Urinary bladder (tissue), 4 donors: ENCODE measurements around the gene VWA5B2. TPM values are rescaled to one million over a fixed set of nuclear protein-coding genes. Genes with fewer than 3 reads are reported as not detected.

ENCODE experiments used
- DNase-seq: peaks from one replicate; pipeline ENCODE4 v3.0.0-alpha.2; 2015; ENCODE audit errors: extremely low spot score
- H3K27ac ChIP-seq: one replicate; pipeline ENCODE4 v1.5.1; 2013; ENCODE audit warnings: low read depth, mild to moderate bottlenecking, moderate library complexity
- H3K36me3 ChIP-seq: one replicate; pipeline ENCODE4 v1.6.1; 2013; ENCODE audit warnings: mild to moderate bottlenecking, moderate library complexity; ENCODE audit not compliant: insufficient read depth
- H3K4me1 ChIP-seq: one replicate; pipeline ENCODE4 v1.6.1; 2013; ENCODE audit warnings: mild to moderate bottlenecking, moderate library complexity; ENCODE audit not compliant: insufficient read depth
- H3K4me3 ChIP-seq: one replicate; pipeline ENCODE4 v1.5.1; 2013; ENCODE audit warnings: low read depth, low read length
- WGBS: extraction: QIAGEN DNeasy Blood & Tissue Kit; methylation state at CpG from one replicate; pipeline ENCODE4 v1.1.7; 2013; 5-methylcytosine and 5-hydroxymethylcytosine counted together
- polyA plus RNA-seq: library from polyadenylated mRNA; stranded (reverse); fragments of 200-250 nt; gene quantifications from one replicate; pipeline ENCODE4 v1.2.3, GENCODE V29; 2013
- total RNA-seq: library from RNA; depleted of rRNA; stranded (reverse); fragments of >200 nt; gene quantifications from one replicate; pipeline ENCODE4 v1.2.3, GENCODE V29; 2014
- donor health status: healthy with polysubstance abuse.
- donor health status: healthy.

The VWA5B2 gene
- total and polyA plus RNA-seq, 2 donors: 0.05 to 0.33 TPM

DNA sequence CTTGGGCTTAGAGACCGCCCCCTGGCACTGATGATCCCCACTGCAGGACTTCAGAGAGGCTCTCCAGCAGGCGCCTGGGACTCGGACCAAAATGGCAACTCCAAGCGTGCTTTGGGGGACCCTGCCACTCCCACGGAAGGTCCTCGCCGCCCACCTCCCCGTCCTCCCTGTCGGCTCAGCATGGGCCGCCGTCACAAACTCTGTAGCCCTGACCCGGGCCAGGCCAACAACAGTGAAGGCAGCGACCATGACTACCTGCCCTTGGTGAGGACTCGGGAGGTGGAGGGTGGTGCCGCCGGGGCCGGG is 11.7 kb downstream of the VWA5B2 start:
- WGBS: 26% methylated on average over 17 of the region's 17 CpGs
- H3K27ac ChIP-seq: no peak overlapping the region
- no peak for DNase-seq

GRCh38 chr3:184241447-184242296 is 12.3 kb downstream of the VWA5B2 start:
- DNase-seq: no peak
- WGBS: 20% methylated on average over 46 of the region's 46 CpGs
- peaks cover 3% of the 10 kb centered on the region for H3K36me3 ChIP-seq
- H3K27ac ChIP-seq: no peak overlapping the region
- H3K4me3 ChIP-seq: no peak overlapping the region
- H3K4me1 ChIP-seq: no peaks in the 10 kb centered on the region

More for the DNA sequence above, 11.7 kb downstream of the VWA5B2 start:
- no peak overlapping the region for H3K4me3 ChIP-seq
- peaks cover 3% of the 10 kb centered on the region for H3K36me3 ChIP-seq
- no peaks in the 10 kb centered on the region for H3K4me1 ChIP-seq

DNA sequence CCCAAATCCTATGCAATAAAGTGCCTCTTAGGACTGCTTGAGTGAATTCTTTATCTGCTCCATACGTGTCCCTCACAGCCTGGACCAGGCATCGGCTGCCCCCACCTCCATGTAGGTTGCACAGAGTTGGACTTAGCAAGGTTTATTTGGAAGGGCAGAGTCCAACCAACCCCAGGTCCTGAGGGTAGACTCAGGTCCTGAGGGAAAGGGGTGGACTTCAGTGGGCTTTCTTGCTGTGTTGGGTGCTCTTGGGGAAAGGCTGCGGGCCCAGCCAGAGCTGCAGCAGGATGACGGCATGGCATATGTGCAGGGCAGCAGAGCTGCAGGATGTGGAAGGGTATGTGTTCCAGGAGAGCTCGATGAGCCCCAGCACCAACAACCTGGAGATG is 12.9 kb downstream of the VWA5B2 start:
- Histone ChIP-seq H3K36me3 (peaks cover 3% of the 10 kb centered on the region), H3K4me1 (no peaks in the 10 kb centered on the region), H3K27ac (no peak overlapping the region), H3K4me3 (no peak overlapping the region)
- WGBS: 82% methylated on average over 5 of the region's 5 CpGs
- DNase-seq: no peak

DNA sequence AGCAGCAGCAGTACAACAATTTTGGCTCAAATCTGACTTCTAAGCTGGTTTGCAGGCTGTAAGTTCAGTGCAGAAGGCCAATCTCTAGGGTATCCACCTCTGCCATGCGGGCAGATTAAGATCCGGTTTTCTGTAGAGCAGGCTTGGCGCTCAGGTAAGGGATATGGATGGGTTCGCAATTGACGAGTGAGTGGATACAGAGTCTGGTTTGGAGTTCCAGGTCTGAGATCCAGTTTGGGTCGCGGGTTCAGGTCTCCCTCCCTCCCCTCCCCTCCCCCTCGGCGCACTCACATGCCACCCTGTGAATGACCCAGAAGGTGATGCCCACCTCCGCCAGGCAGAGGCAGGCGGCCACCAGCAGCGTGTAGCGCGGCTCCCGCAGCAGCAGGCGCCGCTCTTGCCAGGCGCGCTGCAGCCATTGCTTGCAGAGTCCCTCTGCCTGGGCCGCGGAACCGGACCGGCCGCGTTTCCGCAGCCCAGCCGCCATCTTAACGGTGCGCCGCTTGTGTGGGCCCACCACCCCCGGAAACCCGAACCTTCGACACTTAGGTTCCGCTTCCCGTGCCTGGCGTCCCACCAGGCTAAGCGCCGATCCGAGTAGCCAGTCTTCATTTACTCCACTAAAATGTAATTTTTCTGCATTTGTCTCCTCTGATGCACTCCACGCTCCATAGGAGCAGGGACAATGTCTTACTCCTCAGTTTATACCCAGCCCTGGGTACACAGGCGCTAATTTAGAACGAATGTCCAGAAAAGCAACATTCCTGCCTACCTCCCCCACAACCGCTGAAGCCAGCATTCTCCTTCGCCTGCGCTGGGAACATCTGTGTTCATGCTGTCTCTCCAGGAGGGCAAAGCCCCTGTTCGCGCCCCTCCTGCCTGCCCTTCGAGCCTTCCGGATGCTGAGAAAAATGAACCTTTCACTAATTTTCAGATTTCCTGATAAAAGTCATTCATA is 19.3 kb downstream of the VWA5B2 start, which contains the start of gene ALG3:
TSS of gene ALG3 (minus strand) at position 509 of the 958 bp plus-strand sequence. CDS start at position 487, 22 bp downstream.
- H3K36me3 ChIP-seq: peaks cover 3% of the 10 kb centered on the region
- peak within 1 kb of the TSS; percentile 63 for H3K27ac ChIP-seq
- peak; percentile 50 for DNase-seq
- under 1% methylated on average over 49 of the region's 49 CpGs for whole genome bisulfite sequencing
- H3K4me1 ChIP-seq: no peaks in the 10 kb centered on the region
- H3K4me3 ChIP-seq: peak within 1 kb of the TSS; percentile 86

DNA sequence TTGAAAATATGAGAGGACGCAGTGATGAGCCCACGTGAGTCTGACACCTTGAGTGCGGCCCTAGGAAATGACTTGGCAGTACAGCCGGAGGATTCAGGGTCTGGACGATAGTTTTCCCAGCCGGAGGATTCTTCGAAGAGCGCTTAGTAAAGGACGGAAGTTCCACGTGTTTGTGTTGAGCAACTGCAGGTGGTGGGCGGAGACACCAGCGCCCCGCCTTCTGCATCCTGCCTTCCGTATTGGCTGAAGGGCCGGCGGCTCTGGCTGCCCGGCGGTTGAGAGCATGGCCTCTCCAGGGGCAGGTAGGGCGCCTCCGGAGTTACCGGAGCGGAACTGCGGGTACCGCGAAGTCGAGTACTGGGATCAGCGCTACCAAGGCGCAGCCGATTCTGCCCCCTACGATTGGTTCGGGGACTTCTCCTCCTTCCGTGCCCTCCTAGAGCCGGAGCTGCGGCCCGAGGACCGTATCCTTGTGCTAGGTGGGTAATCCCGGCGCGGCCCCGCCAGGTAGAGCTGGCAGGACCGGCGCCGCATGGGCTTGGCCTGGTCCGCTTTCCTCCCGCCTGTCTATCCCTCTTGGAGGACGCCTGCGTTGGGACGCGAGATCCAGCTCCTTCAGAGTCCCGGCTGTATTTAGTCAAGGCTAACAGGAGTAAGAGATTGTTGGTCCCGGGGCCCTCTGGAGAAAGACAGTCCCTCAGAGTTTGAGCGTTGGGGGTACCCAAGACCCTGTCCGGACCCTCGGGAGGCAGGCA is 20.2 kb downstream of the VWA5B2 start, which contains the start of gene EEF1AKMT4:
TSS of gene EEF1AKMT4 (plus strand) at position 261 of the 755 bp plus-strand sequence. CDS start at position 284, 23 bp downstream.
- peak; percentile 88 for DNase-seq
- peak within 1 kb of the TSS; percentile 86 for H3K4me3 ChIP-seq
- H3K27ac ChIP-seq: peak within 1 kb of the TSS; percentile 63
- H3K36me3 ChIP-seq: peaks cover under 1% of the 10 kb centered on the region
- WGBS: under 1% methylated on average over 54 of the region's 54 CpGs
- no peaks in the 10 kb centered on the region for H3K4me1 ChIP-seq

DNA sequence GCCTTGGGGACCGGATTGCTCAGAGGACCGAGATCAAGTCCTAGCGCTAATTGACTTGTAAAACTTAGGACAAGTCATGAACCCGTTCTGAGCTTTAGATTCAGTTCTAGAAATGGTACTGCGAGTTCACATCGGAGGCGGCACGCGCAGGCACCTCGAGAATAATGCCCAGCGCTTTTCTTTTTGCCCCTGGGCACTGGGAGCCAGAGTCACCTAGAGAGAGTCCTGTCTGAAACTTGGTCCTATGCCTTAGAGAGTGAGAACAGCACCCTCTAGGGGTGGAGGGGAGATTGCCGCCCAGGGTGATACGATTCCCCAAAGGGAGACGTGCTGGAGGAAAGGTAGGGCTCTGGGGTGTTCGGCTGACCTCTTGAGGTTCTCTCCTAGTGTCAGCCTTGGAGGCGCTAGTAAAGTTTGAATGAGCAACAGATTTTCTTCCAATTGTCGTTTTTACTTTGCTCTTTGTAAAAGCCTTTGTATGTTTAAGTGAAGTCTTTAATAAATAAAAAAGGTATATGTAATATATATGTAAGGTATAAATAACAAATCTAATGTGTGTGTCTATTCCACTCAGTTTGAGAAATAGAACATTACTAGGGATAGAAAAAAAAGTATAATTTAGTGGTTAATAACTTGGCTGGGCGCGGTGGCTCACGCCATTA is 20.9 kb downstream of the VWA5B2 start:
- peak overlapping the region; percentile 86 for H3K4me3 ChIP-seq
- no peak overlapping the region for H3K27ac ChIP-seq
- WGBS: 13% methylated on average over 20 of the region's 20 CpGs
- no peaks in the 10 kb centered on the region for H3K4me1 ChIP-seq
- peak; percentile 39 for DNase-seq
- H3K36me3 ChIP-seq: no peaks in the 10 kb centered on the region

- DNase-seq: no peak
- no peak overlapping the region for H3K27ac ChIP-seq
- 90% methylated on average over 3 of the region's 3 CpGs for WGBS
- no peaks in the 10 kb centered on the region for H3K4me1 ChIP-seq
- no peaks in the 10 kb centered on the region for H3K36me3 ChIP-seq
- H3K4me3 ChIP-seq: no peak overlapping the region
Measured at GRCh38 chr3:184255291-184256039, 26.1 kb downstream of the VWA5B2 start.

GRCh38 chr3:184257083-184257915 is 27.9 kb downstream of the VWA5B2 start:
- Histone ChIP-seq H3K4me3 (no peak overlapping the region), H3K36me3 (no peaks in the 10 kb centered on the region), H3K27ac (no peak overlapping the region), H3K4me1 (no peaks in the 10 kb centered on the region)
- DNase-seq: no peak
- WGBS: 90% methylated on average over 23 of the region's 23 CpGs

- Histone ChIP-seq H3K4me3 (no peak overlapping the region), H3K27ac (no peak overlapping the region), H3K36me3 (no peaks in the 10 kb centered on the region), H3K4me1 (no peaks in the 10 kb centered on the region)
- 88% methylated on average over 5 of the region's 5 CpGs for WGBS
- no peak for DNase-seq
Measured at GRCh38 chr3:184258926-184259325, 29.5 kb downstream of the VWA5B2 start.

DNA sequence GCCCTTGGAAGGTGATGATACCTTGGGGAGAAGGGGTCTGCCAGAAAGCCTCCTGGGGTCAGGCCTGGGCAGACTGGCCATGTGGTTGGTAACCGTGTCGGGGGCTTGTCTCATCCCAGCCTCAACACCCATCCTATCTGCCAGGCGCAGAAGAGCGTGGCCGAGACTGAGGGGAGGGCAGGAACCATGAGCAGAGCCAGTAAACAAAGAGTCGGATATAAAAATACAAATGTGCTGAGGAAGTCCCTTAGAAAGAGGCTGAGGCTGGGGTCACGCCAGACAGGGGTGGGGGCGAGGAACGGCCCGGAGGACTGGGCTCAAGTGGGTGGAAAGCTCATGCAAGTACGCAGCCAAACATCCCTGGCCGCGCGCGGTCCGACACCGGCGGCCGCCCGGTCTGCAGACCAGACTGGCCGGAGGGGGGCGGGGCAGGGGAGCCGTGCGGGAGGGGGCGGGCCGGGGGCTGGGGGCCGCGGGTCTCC is 30.1 kb downstream of the VWA5B2 start:
- no peak overlapping the region for H3K27ac ChIP-seq
- H3K4me3 ChIP-seq: peak overlapping the region; percentile 9
- H3K36me3 ChIP-seq: no peaks in the 10 kb centered on the region
- WGBS: 11% methylated on average over 28 of the region's 28 CpGs
- no peak for DNase-seq
- no peaks in the 10 kb centered on the region for H3K4me1 ChIP-seq

GRCh38 chr3:184259878-184260723 is 30.7 kb downstream of the VWA5B2 start:
- Histone ChIP-seq H3K4me3 (peak overlapping the region; percentile 26), H3K36me3 (no peaks in the 10 kb centered on the region), H3K27ac (no peak overlapping the region), H3K4me1 (no peaks in the 10 kb centered on the region)
- no peak for DNase-seq
- WGBS: under 1% methylated on average over 91 of the region's 91 CpGs
